Testis (tissue), 2 donors: ENCODE measurements around the gene MEN1.

Source experiments
- CTCF ChIP-seq, 3 experiments: fragments of 450-650 bp in 2 of 3; fragments of 200-600 bp in 1 of 3; sonication (generic) in 1 of 3; IDR thresholded peaks; one replicate each; pipeline ENCODE4 v1.5.1; 2016 to 2019; ENCODE audit warnings: antibody characterized with exemption in 3 of 3, mild to moderate bottlenecking in 2 of 3, moderate library complexity in 1 of 3
- POLR2A ChIP-seq: fragments of 450-650 bp; IDR thresholded peaks from one replicate; pipeline ENCODE4 v1.6.1; 2017; ENCODE audit warnings: antibody characterized with exemption, mild to moderate bottlenecking, moderate library complexity

GRCh38 chr11:64801561-64802369 lies 8.6 kb downstream of the MEN1 start:
- TF ChIP-seq POLR2A (no peak), CTCF (IDR thresholded peaks at IDR 0.05) (no peak)
